Smooth muscle cell (in vitro differentiated cells): ENCODE results near the gene ZCCHC14. TPM values are rescaled to one million over a fixed set of nuclear protein-coding genes. Genes with fewer than 3 reads are reported as not detected.
"Not testable (repeated sequence)": the region's sequence is repeated elsewhere in the genome, so short reads cannot be mapped to it uniquely, and the experiment has no call there.

Experiments
- DNase-seq: peaks from one replicate; lab custom pipeline; 2025; ENCODE audit not compliant: unreplicated experiment; lab: John Stamatoyannopoulos, UW
- H2AFZ ChIP-seq: fragments of 200-600 bp; sonication (generic); 2 replicates; pipeline ENCODE4 v1.6.0; 2016; ENCODE audit warnings: antibody characterized with exemption, low read depth, mild to moderate bottlenecking
- H3F3A ChIP-seq: fragments of 200-600 bp; sonication (generic); 2 replicates; pipeline ENCODE4 v1.6.0; 2017; ENCODE audit warnings: antibody characterized with exemption, low read depth
- H3K27ac ChIP-seq: fragments of 200-600 bp; sonication (generic); 2 replicates; pipeline ENCODE4 v1.5.1; 2016; ENCODE audit warnings: low read depth, mild to moderate bottlenecking
- H3K27me3 ChIP-seq: fragments of 200-600 bp; sonication (generic); 2 replicates; pipeline ENCODE4 v1.6.1; 2016; ENCODE audit warnings: low read depth, mild to moderate bottlenecking
- H3K36me3 ChIP-seq: fragments of 200-600 bp; sonication (generic); 2 replicates; pipeline ENCODE4 v1.5.1; 2016; ENCODE audit warnings: low read depth
- H3K4me1 ChIP-seq: fragments of 200-600 bp; sonication (generic); 2 replicates; pipeline ENCODE4 v1.5.1; 2016; ENCODE audit warnings: low read depth
- H3K4me2 ChIP-seq: fragments of 200-600 bp; sonication (generic); 2 replicates; pipeline ENCODE4 v1.6.0; 2016; ENCODE audit warnings: mild to moderate bottlenecking
- H3K4me3 ChIP-seq: fragments of 200-600 bp; sonication (generic); 2 replicates; pipeline ENCODE4 v1.5.1; 2016; ENCODE audit warnings: mild to moderate bottlenecking
- H3K79me2 ChIP-seq: fragments of 200-600 bp; sonication (generic); 2 replicates; pipeline ENCODE4 v1.6.0; 2016; ENCODE audit warnings: low read depth, mild to moderate bottlenecking
- H3K9ac ChIP-seq: fragments of 200-600 bp; sonication (generic); 2 replicates; pipeline ENCODE4 v1.6.0; 2016; ENCODE audit warnings: low read depth
- H3K9me3 ChIP-seq: fragments of 200-600 bp; sonication (generic); replicated peaks from 2 replicates; pipeline ENCODE4 v1.5.1; 2016; ENCODE audit warnings: low read depth
- H4K20me1 ChIP-seq: fragments of 200-600 bp; sonication (generic); 2 replicates; pipeline ENCODE4 v1.6.0; 2016; ENCODE audit warnings: low read depth
- WGBS: methylation state at CpG from one replicate; pipeline ENCODE4 v1.1.7; 2016; ENCODE audit warnings: low lambda C conversion rate; 5-methylcytosine and 5-hydroxymethylcytosine counted together
- polyA plus RNA-seq: library from polyadenylated mRNA; unstranded; fragments of >200 nt; fragmentation: Nextera tagmentation; extraction: Ambion mirVana; gene quantifications from 2 replicates; pipeline ENCODE4 v1.2.1, GENCODE V29; 2016
- total RNA-seq: library from RNA; depleted of rRNA; stranded (reverse); fragments of >200 nt; gene quantifications from 2 replicates; pipeline ENCODE4 v1.2.3, GENCODE V29; 2014
- TF ChIP-seq, protein P1 (sequence below): fragments of 200-600 bp; sonication (generic); IDR thresholded peaks from 2 replicates; pipeline ENCODE4 v1.5.1; 2017; ENCODE audit warnings: borderline replicate concordance, mild to moderate bottlenecking, antibody characterized with exemption; ENCODE audit not compliant: insufficient read depth, poor library complexity, severe bottlenecking

Gene ZCCHC14
- total and polyA plus RNA-seq, 2 experiments from 2014 or later = 4.6 to 8.5 TPM

GRCh38 chr16:87486282-87486681 is 6.5 kb downstream of the ZCCHC14 start:
- TF ChIP-seq, protein P1, sequence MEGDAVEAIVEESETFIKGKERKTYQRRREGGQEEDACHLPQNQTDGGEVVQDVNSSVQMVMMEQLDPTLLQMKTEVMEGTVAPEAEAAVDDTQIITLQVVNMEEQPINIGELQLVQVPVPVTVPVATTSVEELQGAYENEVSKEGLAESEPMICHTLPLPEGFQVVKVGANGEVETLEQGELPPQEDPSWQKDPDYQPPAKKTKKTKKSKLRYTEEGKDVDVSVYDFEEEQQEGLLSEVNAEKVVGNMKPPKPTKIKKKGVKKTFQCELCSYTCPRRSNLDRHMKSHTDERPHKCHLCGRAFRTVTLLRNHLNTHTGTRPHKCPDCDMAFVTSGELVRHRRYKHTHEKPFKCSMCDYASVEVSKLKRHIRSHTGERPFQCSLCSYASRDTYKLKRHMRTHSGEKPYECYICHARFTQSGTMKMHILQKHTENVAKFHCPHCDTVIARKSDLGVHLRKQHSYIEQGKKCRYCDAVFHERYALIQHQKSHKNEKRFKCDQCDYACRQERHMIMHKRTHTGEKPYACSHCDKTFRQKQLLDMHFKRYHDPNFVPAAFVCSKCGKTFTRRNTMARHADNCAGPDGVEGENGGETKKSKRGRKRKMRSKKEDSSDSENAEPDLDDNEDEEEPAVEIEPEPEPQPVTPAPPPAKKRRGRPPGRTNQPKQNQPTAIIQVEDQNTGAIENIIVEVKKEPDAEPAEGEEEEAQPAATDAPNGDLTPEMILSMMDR = no peak
- Histone ChIP-seq H3K9me3 (no peaks in the 10 kb centered on the region), H3K9ac (no peak overlapping the region), H2AFZ (no peak overlapping the region), H3K27me3 (no peaks in the 10 kb centered on the region), H3K4me1 (peaks cover 26% of the 10 kb centered on the region), H3F3A (no peaks in the 10 kb centered on the region), H3K27ac (no peak overlapping the region), H3K79me2 (peaks cover 84% of the 10 kb centered on the region), H3K36me3 (no peaks in the 10 kb centered on the region), H3K4me2 (no peak overlapping the region), H3K4me3 (no peak overlapping the region), H4K20me1 (peaks cover 98% of the 10 kb centered on the region)
- DNase-seq = no peak
- 95% methylated on average over 8 of the region's 8 CpGs for WGBS

GRCh38 chr16:87485792-87486191 is 7.0 kb downstream of the ZCCHC14 start:
- not testable (repeated sequence) for DNase-seq

GRCh38 chr16:87484487-87485331 is 8.1 kb downstream of the ZCCHC14 start:
- Histone ChIP-seq H3F3A (no peaks in the 10 kb centered on the region), H3K9ac (no peak overlapping the region), H4K20me1 (peaks cover 98% of the 10 kb centered on the region), H3K27ac (peak overlapping the region; percentile 9), H2AFZ (no peak overlapping the region), H3K9me3 (no peaks in the 10 kb centered on the region), H3K4me2 (no peak overlapping the region), H3K79me2 (peaks cover 84% of the 10 kb centered on the region), H3K4me1 (peaks cover 12% of the 10 kb centered on the region), H3K4me3 (no peak overlapping the region), H3K36me3 (no peaks in the 10 kb centered on the region), H3K27me3 (no peaks in the 10 kb centered on the region)
- DNase-seq = no peak
- TF ChIP-seq, protein P1 = no peak
- WGBS = 87% methylated on average over 22 of the region's 22 CpGs

More at GRCh38 chr16:87485792-87486191, 7.0 kb downstream of the ZCCHC14 start:
- Histone ChIP-seq H4K20me1 (peaks cover 98% of the 10 kb centered on the region), H3K79me2 (peaks cover 84% of the 10 kb centered on the region), H3K27ac (peak overlapping the region; percentile 9), H3K4me1 (peaks cover 21% of the 10 kb centered on the region)
- H3K27me3 ChIP-seq, H3K4me2 ChIP-seq, H3F3A ChIP-seq, H3K36me3 ChIP-seq, H2AFZ ChIP-seq, H3K9ac ChIP-seq, H3K9me3 ChIP-seq, H3K4me3 ChIP-seq: not testable (repeated sequence)
- WGBS = 68% methylated on average over 4 of the region's 4 CpGs

DNA sequence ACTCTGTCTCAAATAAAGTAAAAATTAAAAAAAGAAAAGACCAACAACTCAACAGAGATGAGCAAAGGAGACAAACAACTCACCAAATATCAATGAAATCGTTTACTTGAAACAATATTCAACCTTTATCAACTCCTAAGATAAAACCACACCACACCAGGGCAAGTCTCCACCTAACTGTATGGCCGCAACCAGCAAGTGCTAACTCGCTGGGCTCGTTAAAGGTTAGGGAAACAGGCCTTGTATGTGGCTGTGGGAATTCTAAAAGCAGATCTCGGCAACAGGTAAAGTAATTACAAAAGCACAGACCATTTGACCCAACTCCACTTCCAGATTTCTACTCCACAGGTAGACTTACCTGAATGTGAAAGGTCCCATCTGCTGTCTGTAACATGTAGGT is 9.3 kb downstream of the ZCCHC14 start:
- no peak overlapping the region for H2AFZ ChIP-seq
- H3K4me2 ChIP-seq = no peak overlapping the region
- H3F3A ChIP-seq = no peaks in the 10 kb centered on the region
- no peak overlapping the region for H3K9ac ChIP-seq
- no peak overlapping the region for H3K27ac ChIP-seq
- no peak overlapping the region for H3K4me3 ChIP-seq
- TF ChIP-seq, protein P1 = no peak
- no peaks in the 10 kb centered on the region for H3K27me3 ChIP-seq
- H3K4me1 ChIP-seq = peaks cover 12% of the 10 kb centered on the region
- peaks cover 93% of the 10 kb centered on the region for H4K20me1 ChIP-seq
- H3K36me3 ChIP-seq = no peaks in the 10 kb centered on the region
- H3K9me3 ChIP-seq = no peaks in the 10 kb centered on the region
- peaks cover 84% of the 10 kb centered on the region for H3K79me2 ChIP-seq
- 89% methylated on average over 5 of the region's 5 CpGs for WGBS
- no peak for DNase-seq

- WGBS = over 99% methylated on average over 6 of the region's 6 CpGs
- not testable (repeated sequence) for H3K9ac ChIP-seq, H3K27ac ChIP-seq, H3K4me3 ChIP-seq, H3K36me3 ChIP-seq, H3K4me2 ChIP-seq, H3K27me3 ChIP-seq, H3K4me1 ChIP-seq, H3K9me3 ChIP-seq, H3F3A ChIP-seq, H2AFZ ChIP-seq, DNase-seq
- peaks cover 82% of the 10 kb centered on the region for H3K79me2 ChIP-seq
- peaks cover 93% of the 10 kb centered on the region for H4K20me1 ChIP-seq
These were observed 10.2 kb downstream of the ZCCHC14 start for GRCh38 chr16:87482670-87483069.
